Stimulated activated CD8-positive, alpha-beta memory T cell treated with anti-CD3 and anti-CD28 coated beads, Interleukin-15, amount 100 ng/mL, for 48 hours (primary cell): Measurements from ENCODE around the gene MCM7.

Experiments used
- DNase-seq, 2 donors: peaks; one replicate each; pipeline ENCODE4 v3.0.0-alpha.2; 2020; ENCODE audit warnings: low read depth in 2 of 2

MCM7 gene

DNA sequence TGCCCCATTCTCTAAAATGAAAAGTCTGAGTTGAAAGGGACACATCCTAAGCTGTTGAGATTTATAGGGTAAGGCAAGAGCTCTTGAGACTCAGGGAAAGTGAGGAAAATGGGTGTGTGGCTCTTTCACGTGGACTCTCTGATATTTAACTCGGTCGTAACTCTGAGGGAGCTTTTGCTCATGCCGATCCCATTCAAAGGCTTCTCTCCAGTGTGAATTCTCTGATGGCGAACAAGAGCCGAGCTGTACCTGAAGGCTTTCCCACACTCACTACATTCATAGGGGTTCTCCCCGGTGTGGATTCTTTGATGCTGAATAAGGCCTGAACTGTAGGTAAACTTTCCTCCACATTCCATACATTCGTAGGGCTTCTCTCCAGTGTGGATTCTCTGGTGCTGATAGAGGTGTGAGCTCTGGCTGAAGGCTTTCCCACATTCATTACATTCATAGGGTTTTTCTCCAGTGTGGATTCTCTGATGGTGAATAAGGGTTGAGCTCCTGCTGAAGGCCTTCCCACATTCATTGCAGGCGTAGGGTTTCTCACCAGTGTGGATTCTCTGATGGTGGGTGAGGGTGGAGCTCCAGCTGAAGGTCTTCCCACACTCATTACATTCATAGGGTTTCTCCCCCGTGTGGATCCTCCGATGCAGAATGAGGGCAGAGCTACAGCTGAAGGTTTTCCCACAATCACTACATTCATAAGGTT lies 30.0 kb downstream of the MCM7 start:
- DNase-seq: no peak

DNA sequence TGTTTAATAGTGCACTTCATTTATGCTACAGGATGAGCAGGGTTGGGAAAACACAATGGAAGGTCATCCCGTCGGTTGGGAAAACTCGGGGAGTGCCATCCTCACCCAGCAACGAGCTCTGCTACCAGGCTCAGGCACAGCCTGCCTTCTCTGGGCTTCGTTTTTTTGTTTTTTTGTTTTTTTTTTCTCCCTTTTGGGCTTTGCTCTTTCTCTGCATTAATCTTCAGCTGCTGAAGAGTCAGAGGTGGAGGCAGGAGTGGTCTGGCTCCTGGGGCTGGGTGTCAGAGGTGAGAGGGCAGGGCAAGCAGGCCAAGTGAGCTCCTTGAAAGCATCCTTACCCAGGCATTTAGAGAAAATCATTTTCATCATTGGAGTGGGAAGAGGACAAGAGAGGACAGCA lies 31.2 kb downstream of the MCM7 start:
- DNase-seq: no peak

DNA sequence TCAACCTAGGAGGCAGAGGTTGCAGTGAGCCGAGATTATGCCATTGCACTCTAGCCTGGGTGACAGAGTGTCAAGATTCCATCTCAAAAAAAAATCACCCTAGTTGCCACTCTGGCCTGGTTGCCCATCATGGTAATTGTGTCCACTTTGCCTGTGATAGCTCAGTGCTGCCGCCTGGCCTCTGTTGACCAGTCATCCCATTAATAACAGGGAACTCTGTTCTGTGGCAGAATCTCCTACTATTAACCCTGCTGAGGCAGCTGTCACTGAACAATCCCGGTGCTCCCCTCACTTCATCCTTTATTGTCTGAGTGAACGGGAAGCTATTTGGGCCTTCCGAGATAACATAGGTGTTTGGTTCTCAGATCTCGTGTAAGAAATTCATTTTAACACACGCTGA lies 34.2 kb downstream of the MCM7 start:
- DNase-seq: no peak

DNA sequence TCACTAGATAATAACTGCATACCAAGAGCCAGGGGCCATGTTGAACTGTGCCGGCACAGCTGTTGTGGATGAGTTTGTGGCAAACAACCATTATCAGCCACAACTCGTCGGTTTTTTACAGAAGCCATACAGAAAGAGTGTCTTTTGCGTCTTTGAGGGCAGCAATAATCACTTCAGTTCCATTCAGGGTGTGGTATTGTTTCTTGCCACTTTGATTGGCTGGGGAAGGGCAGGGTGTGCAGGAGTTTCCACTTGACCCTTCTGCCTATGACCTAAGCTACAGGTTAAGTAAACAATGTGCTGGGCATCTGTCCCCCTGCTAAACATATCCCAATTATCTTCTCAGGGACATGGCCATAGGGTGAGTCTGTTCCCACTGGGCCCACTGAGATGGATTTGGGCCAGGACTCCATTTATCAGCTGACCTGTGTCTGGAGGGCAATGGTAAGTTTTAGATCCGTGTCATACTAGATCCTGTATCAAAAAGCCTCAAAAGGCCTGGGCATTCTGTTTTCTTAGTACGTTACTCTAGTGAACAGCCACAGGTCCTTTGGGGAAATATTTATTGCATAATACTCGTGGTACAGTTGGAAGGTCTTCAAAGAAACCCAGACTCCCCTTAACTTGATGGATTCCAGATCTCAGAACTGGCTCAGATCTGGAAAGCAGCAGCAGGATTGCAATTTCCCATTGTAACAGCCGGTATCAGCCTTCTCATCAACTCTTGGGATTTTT lies 35.6 kb downstream of the MCM7 start:
- DNase-seq: no peak

DNA sequence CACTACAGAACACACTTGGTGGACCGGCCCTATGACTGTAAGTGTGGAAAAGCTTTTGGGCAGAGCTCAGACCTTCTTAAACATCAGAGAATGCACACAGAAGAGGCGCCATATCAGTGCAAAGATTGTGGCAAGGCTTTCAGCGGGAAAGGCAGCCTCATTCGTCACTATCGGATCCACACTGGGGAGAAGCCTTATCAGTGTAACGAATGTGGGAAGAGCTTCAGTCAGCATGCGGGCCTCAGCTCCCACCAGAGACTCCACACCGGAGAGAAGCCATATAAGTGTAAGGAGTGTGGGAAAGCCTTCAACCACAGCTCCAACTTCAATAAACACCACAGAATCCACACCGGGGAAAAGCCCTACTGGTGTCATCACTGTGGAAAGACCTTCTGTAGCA lies 37.0 kb downstream of the MCM7 start:
- no peak for DNase-seq

DNA sequence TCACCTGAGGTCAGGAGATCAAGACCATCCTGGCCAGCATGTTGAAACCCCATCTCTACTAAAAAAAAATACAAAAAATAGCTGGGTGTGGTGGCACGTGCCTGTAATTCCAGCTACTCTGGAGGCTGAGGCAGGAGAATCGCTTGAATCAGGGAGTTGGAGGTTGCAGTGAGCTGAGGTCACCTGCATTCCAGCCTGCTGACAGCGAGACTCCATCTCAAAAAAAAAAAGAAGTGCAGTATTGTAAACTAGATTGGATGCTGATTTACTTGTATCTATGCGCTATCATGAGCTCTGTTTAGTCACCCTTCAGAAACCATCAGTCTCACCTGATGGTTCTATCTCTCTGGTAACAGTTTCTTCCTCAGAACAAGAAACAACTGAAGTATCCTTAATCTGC lies 37.8 kb downstream of the MCM7 start:
- DNase-seq: no peak

DNA sequence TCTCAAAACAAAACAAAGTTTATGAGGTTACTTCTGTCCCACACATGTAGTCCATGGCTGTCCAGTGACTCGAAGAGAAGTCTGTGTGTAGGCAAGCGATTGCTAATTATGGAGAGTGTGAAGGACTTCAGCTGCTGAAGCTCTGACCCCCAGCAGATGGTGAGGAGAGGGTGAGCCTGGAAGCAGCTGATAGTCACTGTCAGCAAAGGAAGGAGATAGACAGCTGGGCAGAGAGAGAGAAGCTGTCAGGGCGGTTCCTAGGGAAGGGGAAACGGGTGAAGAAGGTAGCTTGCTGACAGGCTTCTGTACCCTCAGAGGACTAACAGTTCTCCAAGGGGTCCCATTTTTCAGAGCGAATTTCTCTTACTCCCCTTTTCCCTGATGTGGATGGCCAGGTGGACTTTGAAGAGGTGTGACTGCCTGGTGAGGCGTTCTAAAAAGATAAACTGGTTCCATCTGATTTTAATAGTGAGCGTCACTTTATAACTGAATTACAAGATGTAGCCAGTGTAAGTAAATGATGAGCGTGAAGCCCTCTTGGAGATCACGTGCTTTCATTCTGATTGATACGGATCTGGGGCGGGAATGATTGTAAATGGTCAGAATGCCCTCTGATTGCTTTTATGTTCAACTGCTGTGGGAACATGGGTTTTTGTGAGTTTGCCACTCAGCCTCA lies 39.5 kb downstream of the MCM7 start:
- no peak for DNase-seq

DNA sequence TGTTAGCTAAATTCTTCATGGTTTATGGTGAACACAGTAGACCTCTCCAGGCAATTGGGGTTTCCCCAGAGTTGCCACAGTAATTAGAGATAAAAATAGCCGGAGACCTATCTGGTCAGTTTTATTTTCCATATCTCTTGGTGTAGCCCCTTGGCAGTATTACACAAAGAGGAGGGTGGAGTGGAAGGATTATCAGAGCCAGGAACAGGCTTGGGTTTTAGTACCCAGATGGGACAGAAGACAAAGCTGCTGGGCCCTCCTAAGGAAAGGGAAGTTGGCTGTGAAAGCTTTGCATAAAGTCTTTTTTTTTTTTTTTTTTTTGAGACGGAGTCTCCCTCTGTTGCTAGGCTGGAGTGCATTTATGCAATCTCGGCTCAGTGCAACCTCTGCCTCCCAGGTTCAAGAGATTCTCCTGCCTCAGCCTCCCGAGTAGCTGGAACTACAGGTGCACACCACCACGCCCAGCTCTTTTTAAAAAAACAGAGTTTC lies 41.9 kb downstream of the MCM7 start:
- DNase-seq: no peak

DNA sequence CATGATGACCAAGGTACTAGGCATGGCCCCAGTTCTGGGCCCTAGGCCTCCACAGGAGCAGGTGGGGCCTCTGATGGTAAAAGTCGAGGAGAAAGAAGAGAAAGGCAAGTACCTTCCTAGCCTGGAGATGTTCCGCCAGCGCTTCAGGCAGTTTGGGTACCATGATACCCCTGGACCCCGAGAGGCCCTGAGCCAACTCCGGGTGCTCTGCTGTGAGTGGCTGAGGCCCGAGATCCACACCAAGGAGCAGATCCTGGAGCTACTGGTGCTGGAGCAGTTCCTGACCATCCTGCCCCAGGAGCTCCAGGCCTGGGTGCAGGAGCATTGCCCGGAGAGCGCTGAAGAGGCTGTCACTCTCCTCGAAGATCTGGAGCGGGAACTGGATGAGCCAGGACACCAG lies 44.2 kb downstream of the MCM7 start:
- DNase-seq: no peak

DNA sequence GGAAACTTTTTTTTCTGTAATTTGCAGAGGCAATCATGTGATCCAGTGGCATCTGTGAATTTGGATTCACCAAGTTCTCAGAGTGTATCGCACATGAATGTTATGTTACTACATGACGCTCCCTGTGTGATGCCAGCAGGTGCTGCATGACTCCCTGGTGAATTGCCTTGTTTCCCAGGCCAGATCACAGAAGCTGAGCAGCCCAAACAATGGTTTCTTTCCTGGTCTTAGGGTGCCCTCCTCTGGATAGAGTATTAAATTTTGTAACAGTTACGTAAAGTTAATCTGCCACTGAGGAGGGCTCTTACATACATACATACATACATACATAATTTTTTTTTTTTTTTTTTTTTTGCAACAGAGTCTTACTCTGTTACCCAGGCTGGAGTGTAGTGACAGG lies 48.0 kb downstream of the MCM7 start:
- no peak for DNase-seq

DNA sequence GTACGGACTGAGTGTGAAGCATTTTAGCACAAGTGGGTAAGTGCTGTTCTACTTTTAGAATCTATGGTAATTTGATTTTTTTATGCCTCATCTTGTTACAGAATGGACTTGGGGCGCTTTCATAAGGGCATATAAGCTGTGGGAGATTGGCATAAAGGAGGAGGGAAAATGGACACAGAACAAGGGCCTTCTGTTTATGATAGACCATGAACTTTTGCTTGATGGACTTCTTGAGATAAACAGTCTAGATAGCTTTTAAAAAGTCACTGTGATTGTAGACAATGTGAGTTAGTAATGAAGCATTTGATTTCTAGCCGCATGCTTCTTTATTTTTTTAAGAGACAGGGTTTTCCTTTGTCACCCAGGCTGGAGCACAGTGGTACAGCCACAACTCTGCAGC lies 49.6 kb downstream of the MCM7 start:
- no peak for DNase-seq

DNA sequence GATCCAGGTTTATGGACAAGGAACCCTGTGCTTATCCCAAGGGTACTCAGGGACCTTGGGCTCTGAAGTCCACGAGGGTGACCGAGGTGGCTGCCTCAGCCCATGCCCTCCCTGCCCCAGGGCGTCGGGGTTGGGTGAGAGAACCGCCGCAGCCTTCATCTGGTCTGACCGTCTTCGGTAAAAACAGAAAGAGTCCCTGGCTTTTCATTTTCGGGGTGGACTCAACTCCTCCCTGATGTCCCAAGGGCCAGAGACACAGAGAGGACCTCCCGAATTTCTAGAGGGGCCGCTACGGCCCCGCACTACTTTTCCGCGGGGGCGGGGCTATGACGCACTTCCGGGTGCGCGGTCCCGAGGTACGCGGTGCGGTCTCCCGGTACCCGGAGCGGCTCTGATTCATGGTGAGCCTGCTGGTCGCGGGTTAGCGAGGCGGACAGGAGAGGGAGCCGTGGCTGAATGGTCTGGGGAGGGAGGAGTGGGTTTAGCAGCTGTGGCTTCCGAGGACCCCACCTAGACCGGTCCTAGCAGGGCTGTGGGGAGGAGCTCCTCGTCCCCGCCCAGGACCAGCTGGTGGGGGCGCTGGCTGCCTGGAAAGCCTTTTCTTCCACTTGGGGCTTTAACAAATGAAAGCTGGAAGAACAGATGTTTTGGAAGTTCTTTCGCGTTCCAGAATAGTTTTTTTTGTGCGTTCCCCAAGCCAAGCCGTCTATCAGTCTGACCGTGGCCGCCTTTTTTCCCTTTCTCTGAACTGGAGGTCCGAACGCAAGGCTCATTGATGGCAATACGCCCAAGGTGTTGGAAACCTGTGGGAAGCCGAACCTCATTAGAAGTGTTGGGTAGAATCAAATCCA lies 51.5 kb downstream of the MCM7 start, which contains the start of gene ZSCAN21:
TSS of gene ZSCAN21 (plus strand) at position 334 of the 851 bp plus-strand sequence. CDS start 7,233 bp downstream, outside the sequence.
- peak; percentile 65 to 78 for DNase-seq

DNA sequence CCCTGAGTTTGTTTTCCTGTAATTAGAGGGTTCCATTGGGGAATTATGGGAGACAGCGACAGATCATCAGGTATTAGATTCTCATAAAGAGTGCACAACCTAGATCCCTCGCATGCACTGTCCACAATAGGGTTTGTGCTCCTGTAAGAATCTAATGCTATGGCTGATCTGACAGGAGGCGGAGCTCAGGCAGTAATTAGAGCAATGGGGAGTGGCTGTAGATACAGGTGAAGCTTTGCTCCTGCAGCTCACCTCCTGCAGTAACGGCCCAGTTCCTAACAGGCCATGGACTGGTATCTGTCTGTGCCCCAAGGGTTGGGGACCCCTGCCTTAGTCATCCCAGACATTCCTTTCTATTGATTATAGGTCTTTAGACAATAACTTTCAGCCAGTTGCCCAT lies 52.5 kb downstream of the MCM7 start:
- DNase-seq: no peak

DNA sequence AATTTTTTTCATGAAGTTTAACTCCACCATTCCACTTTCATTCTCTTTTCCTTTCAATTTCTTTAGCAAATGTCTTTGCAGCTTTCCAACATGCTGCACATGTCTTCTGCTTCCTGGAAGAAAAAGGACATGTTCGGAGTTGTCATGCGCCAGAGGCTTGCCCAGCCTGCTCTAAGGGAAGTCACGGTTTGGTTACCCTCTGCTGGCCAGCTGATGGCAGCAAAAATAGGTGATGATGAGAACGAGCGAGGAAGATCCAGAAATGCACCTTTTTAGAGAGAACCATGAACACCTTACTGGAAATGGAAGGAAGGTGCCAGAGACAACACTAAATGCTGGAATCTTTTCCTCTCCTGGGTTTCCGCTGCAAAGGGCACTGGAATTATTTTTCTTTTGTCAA lies 56.5 kb downstream of the MCM7 start:
- no peak for DNase-seq
